Measurements from ENCODE around the gene DUSP12.

DUSP12 gene

DNA sequence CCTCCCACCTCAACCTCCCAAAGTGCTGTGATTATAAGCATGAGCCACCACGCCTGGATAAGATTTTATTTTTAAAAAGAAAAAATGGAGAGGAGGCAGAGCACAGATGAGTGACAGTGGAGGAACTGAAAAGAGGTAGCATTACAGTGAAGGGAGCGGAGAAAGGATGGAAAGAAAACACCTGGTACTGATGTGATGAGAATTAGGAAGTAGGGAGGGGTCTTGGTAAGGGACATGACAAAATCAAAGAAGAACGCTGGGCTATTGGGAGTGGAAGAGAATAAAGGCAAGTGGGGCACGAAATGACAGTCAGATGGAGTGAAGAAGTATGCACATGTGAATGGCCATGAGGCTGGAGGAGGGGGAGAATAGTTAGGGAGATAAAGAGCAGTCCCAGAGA lies 40.2 kb upstream of the DUSP12 start:
- TF ChIP-seq, protein P1, sequence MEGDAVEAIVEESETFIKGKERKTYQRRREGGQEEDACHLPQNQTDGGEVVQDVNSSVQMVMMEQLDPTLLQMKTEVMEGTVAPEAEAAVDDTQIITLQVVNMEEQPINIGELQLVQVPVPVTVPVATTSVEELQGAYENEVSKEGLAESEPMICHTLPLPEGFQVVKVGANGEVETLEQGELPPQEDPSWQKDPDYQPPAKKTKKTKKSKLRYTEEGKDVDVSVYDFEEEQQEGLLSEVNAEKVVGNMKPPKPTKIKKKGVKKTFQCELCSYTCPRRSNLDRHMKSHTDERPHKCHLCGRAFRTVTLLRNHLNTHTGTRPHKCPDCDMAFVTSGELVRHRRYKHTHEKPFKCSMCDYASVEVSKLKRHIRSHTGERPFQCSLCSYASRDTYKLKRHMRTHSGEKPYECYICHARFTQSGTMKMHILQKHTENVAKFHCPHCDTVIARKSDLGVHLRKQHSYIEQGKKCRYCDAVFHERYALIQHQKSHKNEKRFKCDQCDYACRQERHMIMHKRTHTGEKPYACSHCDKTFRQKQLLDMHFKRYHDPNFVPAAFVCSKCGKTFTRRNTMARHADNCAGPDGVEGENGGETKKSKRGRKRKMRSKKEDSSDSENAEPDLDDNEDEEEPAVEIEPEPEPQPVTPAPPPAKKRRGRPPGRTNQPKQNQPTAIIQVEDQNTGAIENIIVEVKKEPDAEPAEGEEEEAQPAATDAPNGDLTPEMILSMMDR (IDR thresholded peaks at IDR 0.05; ENCODE audit: low read depth, low read length, missing control alignments), result no peak
- DNase-seq (ENCODE audit: low read depth), result no peak
- in situ Hi-C loops (cut with HindIII; ENCODE audit: low sequenced_read_pairs), result no loop called here
- no peak overlapping the region for H3K4me3 ChIP-seq (ENCODE audit: low read depth, low read length)

- TF ChIP-seq, protein P1 (IDR thresholded peaks at IDR 0.05; ENCODE audit: low read depth, low read length, missing control alignments), result no peak
- in situ Hi-C loops (cut with HindIII; ENCODE audit: low sequenced_read_pairs), result no loop called here
- no peak for DNase-seq (ENCODE audit: low read depth)
- H3K4me3 ChIP-seq (ENCODE audit: low read depth, low read length), result no peak overlapping the region
Observed at GRCh38 chr1:161710560-161710959, 39.0 kb upstream of the DUSP12 start.

DNA sequence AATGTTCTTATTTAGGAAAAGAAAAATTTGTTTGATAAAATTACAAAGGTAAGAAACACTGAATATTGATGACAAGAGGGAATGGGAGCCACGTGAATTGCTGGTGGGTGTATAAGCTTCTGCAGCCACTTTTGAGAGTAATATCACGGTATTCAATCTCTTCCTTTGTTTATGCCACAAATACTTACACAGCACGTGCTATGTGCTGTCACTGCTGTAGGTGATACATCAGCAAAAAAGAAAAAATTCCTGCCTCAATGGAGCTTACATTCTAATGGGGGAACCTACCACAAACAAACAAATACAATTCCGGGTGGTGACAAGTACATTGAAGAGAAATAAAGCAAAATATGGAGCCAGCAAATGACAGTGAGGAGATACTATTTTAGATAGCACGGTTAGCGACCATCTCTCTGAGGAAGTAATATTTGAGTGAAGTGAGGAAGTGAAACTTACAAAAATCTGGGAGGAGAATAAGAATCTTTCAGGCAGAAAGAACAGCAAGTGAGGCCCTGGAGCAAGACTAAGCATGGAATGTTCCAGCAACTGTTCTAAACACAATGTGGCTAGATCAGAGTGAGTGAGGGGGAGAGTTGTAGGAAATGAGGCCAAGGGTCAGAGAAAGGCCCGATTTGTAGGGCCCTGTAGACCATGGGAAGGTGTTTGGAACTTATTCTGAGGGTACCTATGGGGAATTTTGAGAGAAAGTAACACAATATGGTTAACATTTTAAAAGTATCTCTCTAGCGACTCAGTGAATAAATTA lies 30.8 kb upstream of the DUSP12 start:
- no peak overlapping the region for H3K4me3 ChIP-seq (ENCODE audit: low read depth, low read length)
- in situ Hi-C loops (cut with HindIII; ENCODE audit: low sequenced_read_pairs), result no loop called here
- TF ChIP-seq, protein P1 (IDR thresholded peaks at IDR 0.05; ENCODE audit: low read depth, low read length, missing control alignments), result no peak

DNA sequence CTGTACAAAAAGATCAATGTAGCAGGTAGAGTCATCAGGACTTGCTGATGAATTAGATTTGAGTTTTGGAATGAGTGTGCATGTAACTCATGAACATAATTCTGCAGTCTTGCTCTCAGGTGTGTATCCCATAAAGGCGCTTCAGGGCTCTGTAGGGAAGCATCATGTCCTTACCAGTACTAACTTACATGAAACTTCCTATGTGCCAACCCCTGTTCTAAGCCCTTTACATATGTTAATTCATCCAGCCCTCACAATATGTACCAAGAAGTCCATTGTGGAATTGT lies 30.3 kb upstream of the DUSP12 start:
- TF ChIP-seq, protein P1 (IDR thresholded peaks at IDR 0.05; ENCODE audit: low read depth, low read length, missing control alignments), result no peak
- in situ Hi-C loops (cut with HindIII; ENCODE audit: low sequenced_read_pairs), result no loop called here
- DNase-seq (ENCODE audit: low read depth), result no peak
- H3K4me3 ChIP-seq (ENCODE audit: low read depth, low read length), result no peak overlapping the region

More for the DNA sequence above, 30.8 kb upstream of the DUSP12 start:
- no peak for DNase-seq (ENCODE audit: low read depth)

GRCh38 chr1:161720422-161720821 lies 29.2 kb upstream of the DUSP12 start:
- H3K4me3 ChIP-seq (ENCODE audit: low read depth, low read length), result no peak overlapping the region
- in situ Hi-C loops (cut with HindIII; ENCODE audit: low sequenced_read_pairs), result no loop called here
- no peak for DNase-seq (ENCODE audit: low read depth)
- TF ChIP-seq, protein P1 (IDR thresholded peaks at IDR 0.05; ENCODE audit: low read depth, low read length, missing control alignments), result no peak

DNA sequence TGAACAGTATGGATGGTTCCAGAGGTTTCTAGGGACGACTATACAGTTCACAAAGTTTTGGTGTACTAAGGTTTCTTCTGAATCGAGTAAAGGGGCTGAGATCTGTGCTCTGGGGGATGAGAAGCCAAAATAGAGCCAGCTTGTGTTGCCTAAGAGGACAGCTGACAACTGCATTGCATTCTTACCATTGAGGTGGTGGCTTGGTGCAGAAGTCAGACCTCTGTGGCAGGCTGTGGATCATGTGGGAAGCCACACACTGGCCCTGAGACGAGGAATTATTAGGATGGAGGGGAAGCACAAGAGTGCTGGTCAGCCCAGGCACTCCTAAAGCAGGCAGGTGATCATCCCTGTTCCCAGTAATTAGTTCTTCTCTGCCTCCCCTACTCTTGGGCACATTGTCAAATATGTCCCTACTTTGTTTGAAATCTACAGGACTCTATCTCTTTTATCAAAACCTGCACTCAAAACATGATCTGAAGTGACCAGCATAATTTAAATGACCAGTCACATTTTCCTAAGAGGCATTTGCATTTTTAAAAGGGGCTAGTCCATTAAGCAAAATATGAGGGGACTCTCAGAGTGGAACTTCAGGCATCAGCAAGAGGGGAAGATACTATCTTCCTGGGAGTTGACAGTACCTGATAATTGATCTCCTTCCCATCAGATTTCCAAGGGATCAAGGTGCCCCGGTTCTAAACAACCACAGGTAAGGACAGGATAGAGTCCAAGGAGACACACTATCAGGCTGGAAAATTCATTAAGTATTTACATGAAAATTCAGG lies 28.4 kb upstream of the DUSP12 start, which contains the start of gene FCRLB:
TSS of gene FCRLB (plus strand) at position 589 of the 782 bp plus-strand sequence. CDS start 1,129 bp downstream, outside the sequence.
- TF ChIP-seq, protein P1 (IDR thresholded peaks at IDR 0.05; ENCODE audit: low read depth, low read length, missing control alignments), result no peak
- no peak within 1 kb of the TSS for H3K4me3 ChIP-seq (ENCODE audit: low read depth, low read length)
- no peak for DNase-seq (ENCODE audit: low read depth)
- in situ Hi-C loops (cut with HindIII; ENCODE audit: low sequenced_read_pairs), result no loop called here
